ENCODE data around the gene TEP1. TPM values are rescaled to one million over a fixed set of nuclear protein-coding genes. Genes with fewer than 3 reads are reported as not detected.
A peak's percentile ranks its signal among the peaks of the same experiment; 100 is the strongest.
"Not testable (repeated sequence)": the region's sequence is repeated elsewhere in the genome, so short reads cannot be mapped to it uniquely, and the experiment has no call there.

The TEP1 gene
- total RNA-seq, 1 donor from 2014 or later, result 32.5 TPM

GRCh38 chr14:20341032-20341431 lies 72.3 kb downstream of the TEP1 start:
- not testable (repeated sequence) for DNase-seq (ENCODE audit: low read depth)

DNA sequence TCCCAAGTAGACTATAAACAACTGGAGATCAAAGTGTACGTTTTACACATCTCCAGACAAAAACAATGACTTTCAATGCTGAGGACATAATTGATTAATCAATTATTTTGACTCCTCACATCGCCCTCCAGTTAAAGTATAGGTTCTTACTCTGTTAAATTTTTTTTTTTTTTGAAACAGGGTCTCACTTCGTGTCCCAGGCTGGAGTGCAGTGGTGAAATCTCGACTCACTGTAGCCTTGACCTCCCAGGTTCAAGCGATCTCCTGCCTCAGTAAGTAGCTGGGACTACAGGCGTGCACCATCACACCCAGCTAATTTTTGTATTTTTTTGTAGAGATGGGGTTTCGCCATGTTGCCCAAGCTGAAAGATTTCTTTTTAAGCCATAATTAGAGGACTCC lies 79.3 kb downstream of the TEP1 start:
- DNase-seq (ENCODE audit: low read depth), result no peak

DNA sequence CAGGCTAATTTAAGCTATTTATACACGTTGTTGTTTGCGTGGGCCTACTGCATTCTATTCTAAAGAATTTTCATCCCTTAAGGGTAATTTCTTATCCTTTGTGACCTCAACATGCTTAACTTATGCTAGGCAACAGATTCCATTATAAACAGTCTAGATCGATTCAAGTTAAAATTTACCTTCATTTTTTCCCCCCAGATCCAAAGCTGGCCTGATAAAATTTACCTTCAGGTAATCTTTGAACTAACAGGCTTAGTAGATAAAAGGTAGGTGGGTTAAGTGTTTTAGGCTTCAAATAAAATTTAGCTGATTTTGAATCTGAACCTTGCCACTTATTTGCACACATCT lies 79.8 kb downstream of the TEP1 start:
- no peak for DNase-seq (ENCODE audit: low read depth)

- DNase-seq (ENCODE audit: low read depth), result peak; percentile 95
These were observed 80.4 kb downstream of the TEP1 start, which contains the start of gene CCNB1IP1 for GRCh38 chr14:20332788-20333493. Gene CCNB1IP1 (minus strand): TSS chr14:20333279. CDS start chr14:20316523, 16,756 bp downstream.

DNA sequence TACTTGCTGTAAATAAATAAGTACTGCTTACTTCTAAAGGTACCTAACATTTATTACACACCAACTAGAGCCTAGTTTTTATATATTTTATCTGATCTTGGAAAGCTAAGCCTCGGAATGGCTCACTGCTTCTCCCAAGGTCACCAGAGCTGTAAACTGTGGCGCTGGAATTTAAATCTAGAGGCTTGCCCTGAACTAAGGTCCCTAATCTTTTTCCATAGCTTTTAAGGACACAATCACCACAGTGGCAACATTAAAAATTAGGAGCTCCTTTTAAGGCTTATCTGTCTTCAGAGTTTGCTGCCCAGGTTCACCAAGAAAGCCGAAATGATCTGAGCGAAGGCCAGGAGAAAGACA lies 80.9 kb downstream of the TEP1 start:
- DNase-seq (ENCODE audit: low read depth), result peak; percentile 24

GRCh38 chr14:20331053-20331613 lies 82.2 kb downstream of the TEP1 start:
- DNase-seq (ENCODE audit: low read depth), result no peak

GRCh38 chr14:20329355-20329754 lies 83.9 kb downstream of the TEP1 start:
- DNase-seq (ENCODE audit: low read depth), result no peak

GRCh38 chr14:20328705-20329104 lies 84.6 kb downstream of the TEP1 start:
- no peak for DNase-seq (ENCODE audit: low read depth)

DNA sequence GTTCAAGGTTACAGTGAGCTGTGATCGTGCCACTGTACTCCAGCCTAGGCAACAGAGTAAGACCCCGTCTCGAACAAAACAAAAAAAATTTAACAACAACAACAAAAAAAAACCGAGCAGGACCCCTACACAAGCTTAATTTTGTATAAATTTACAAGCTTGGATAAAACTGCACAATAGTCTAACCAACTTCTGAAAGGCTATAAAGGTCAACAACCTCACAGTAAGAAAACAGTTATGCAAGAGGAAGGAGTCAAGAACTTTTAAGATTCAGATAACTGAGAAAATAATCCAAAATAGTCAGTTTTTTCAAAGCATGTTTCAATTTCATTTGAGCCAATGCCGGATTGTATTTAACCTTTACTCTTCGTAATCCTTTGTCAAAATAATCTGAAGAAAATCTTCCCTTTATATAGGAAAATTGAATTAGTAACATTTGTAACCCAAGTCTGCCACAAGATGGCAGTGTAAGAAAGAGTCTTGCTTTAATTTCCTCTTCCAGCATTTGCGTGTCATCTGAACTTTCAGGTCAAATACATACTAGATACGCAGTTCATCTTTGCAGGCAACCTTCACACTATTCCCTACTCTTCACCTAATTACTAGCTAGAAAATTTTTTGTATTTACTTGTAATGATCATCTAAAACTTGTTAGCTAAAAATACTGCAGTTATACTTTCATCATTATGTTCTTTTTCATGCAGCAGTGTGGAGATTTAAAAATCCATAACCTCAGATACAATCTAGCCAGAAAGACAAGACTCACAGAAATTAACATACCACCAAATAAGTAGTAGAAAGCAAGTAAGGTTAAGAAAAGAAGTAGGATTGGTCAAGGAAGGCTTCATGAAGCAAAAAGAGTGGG lies 86.1 kb downstream of the TEP1 start:
- peak; percentile 73 for DNase-seq (ENCODE audit: low read depth)

GRCh38 chr14:20317720-20318119 lies 95.6 kb downstream of the TEP1 start:
- DNase-seq (ENCODE audit: low read depth), result no peak

Other genes with a start within 250 kb of the TEP1 start
- not detected in 2 replicates for gene OR11G2, start 222.6 kb downstream of the TEP1 start, total RNA-seq
- not detected in 2 replicates for gene OR11H6, start 189.8 kb downstream of the TEP1 start, total RNA-seq
- not detected in 2 replicates for gene OR11H7, start 184.5 kb downstream of the TEP1 start, total RNA-seq
- gene OR11H4, start 174.2 kb downstream of the TEP1 start, total RNA-seq, result not detected in 2 replicates
- 13.2 and 26.4 TPM in 2 replicates for gene TTC5, start 107.5 kb downstream of the TEP1 start, total RNA-seq
- 40.1 and 60.3 TPM in 2 replicates for gene CCNB1IP1, start 80.2 kb downstream of the TEP1 start, total RNA-seq
- gene PARP2, start 69.9 kb downstream of the TEP1 start, total RNA-seq, result 4.2 and 12.6 TPM in 2 replicates
- not detected in 2 replicates for gene KLHL33, start 22.7 kb upstream of the TEP1 start, total RNA-seq
- 22.9 and 60.1 TPM in 2 replicates for gene OSGEP, start 41.3 kb upstream of the TEP1 start, total RNA-seq
- 66.0 and 73.5 TPM in 2 replicates for gene APEX1, start 41.7 kb upstream of the TEP1 start, total RNA-seq
- gene PIP4P1, start 47.9 kb upstream of the TEP1 start, total RNA-seq, result 14.9 and 23.1 TPM in 2 replicates
- gene PNP, start 55.9 kb upstream of the TEP1 start, total RNA-seq, result 88.2 and 172 TPM in 2 replicates
- not detected in 2 replicates for gene RNASE10, start 92.0 kb upstream of the TEP1 start, total RNA-seq
- not detected in 2 replicates for gene RNASE9, start 147.5 kb upstream of the TEP1 start, total RNA-seq
- not detected in 2 replicates for gene RNASE11, start 174.5 kb upstream of the TEP1 start, total RNA-seq
- not detected in 2 replicates for gene RNASE12, start 177.9 kb upstream of the TEP1 start, total RNA-seq
- gene OR6S1, start 228.2 kb upstream of the TEP1 start, total RNA-seq, result not detected in 2 replicates